Endodermal cell (in vitro differentiated cells): ENCODE results near the gene SYMPK. TPM values are rescaled to one million over a fixed set of nuclear protein-coding genes. Genes with fewer than 3 reads are reported as not detected.

Source experiments
- DNase-seq: peaks from one replicate; pipeline ENCODE4 v3.0.0-alpha.2; 2017
- H3K27ac ChIP-seq: 2 replicates; pipeline ENCODE4 v1.5.1; 2013; ENCODE audit warnings: mild to moderate bottlenecking, low read depth, low read length, moderate library complexity
- H3K27me3 ChIP-seq: 2 replicates; pipeline ENCODE4 v1.6.1; 2013; ENCODE audit warnings: mild to moderate bottlenecking, low read length, moderate library complexity; ENCODE audit not compliant: insufficient read depth, control insufficient read depth, poor library complexity, severe bottlenecking
- H3K36me3 ChIP-seq: 2 replicates; pipeline ENCODE4 v1.7.0; 2013; ENCODE audit warnings: mild to moderate bottlenecking, low read length, moderate library complexity; ENCODE audit not compliant: control insufficient read depth, insufficient read depth
- H3K4me1 ChIP-seq: one replicate; pipeline ENCODE4 v1.7.0; 2013; ENCODE audit warnings: low read length; ENCODE audit not compliant: control insufficient read depth, insufficient read depth
- H3K4me3 ChIP-seq: 2 replicates; pipeline ENCODE4 v1.5.1; 2013; ENCODE audit warnings: mild to moderate bottlenecking, low read length, moderate library complexity
- H3K9ac ChIP-seq: 2 replicates; pipeline ENCODE4 v1.6.1; 2013; ENCODE audit warnings: mild to moderate bottlenecking, low read length, moderate library complexity; ENCODE audit not compliant: poor library complexity, severe bottlenecking; ENCODE audit errors: extremely low read depth
- H3K9me3 ChIP-seq: 2 replicates; pipeline ENCODE4 v1.6.1; 2013; ENCODE audit warnings: mild to moderate bottlenecking, low read length, moderate library complexity; ENCODE audit not compliant: control insufficient read depth
- H3K27ac Mint-ChIP-seq: 2 replicates; pipeline ENCODE4 v1.8.0; 2020; ENCODE audit warnings: mixed read lengths
- H3K27me3 Mint-ChIP-seq: 2 replicates; pipeline ENCODE4 v1.8.0; 2021; ENCODE audit warnings: mild to moderate bottlenecking, mixed read lengths; ENCODE audit not compliant: insufficient read depth
- H3K36me3 Mint-ChIP-seq: 2 replicates; pipeline ENCODE4 v1.8.0; 2020; ENCODE audit warnings: low read depth, mixed read lengths
- H3K4me1 Mint-ChIP-seq: 2 replicates; pipeline ENCODE4 v1.8.0; 2020; ENCODE audit warnings: mixed read lengths
- H3K4me3 Mint-ChIP-seq: 2 replicates; pipeline ENCODE4 v1.8.0; 2020; ENCODE audit warnings: mild to moderate bottlenecking, moderate library complexity, mixed read lengths
- H3K9me3 Mint-ChIP-seq: 2 replicates; pipeline ENCODE4 v1.8.0; 2020; ENCODE audit warnings: mild to moderate bottlenecking, mixed read lengths
- WGBS, 2 experiments: methylation state at CpG; one replicate each; pipeline versions ENCODE4 v1.1.5 to v1.1.7; 2013; ENCODE audit warnings: missing lambda C conversion rate in 2 of 2, mixed read lengths in 1 of 2; ENCODE audit not compliant: insufficient coverage in 1 of 2, insufficient read length in 1 of 2; 5-methylcytosine and 5-hydroxymethylcytosine counted together
- total RNA-seq, 2 donors: library from RNA; stranded (reverse); fragmentation: NEBNext Ultra II Directional in 1 of 2; extraction: Animal tissue kit (Norgen Biotek cat#: 25700) in 1 of 2; gene quantifications; 2 replicates in 1 of 2; 3 replicates in 1 of 2; pipeline ENCODE4 v1.2.1, GENCODE V29; 2021
- TF ChIP-seq, protein P1 (sequence below): fragments of 200-600 bp; sonication (generic); conservative IDR thresholded peaks from 2 replicates; pipeline ENCODE4 v1.5.0; 2021; ENCODE audit warnings: antibody characterized with exemption, mild to moderate bottlenecking

Gene SYMPK
- total RNA-seq, 2 donors from 2014 or later: 104 to 119 TPM

DNA sequence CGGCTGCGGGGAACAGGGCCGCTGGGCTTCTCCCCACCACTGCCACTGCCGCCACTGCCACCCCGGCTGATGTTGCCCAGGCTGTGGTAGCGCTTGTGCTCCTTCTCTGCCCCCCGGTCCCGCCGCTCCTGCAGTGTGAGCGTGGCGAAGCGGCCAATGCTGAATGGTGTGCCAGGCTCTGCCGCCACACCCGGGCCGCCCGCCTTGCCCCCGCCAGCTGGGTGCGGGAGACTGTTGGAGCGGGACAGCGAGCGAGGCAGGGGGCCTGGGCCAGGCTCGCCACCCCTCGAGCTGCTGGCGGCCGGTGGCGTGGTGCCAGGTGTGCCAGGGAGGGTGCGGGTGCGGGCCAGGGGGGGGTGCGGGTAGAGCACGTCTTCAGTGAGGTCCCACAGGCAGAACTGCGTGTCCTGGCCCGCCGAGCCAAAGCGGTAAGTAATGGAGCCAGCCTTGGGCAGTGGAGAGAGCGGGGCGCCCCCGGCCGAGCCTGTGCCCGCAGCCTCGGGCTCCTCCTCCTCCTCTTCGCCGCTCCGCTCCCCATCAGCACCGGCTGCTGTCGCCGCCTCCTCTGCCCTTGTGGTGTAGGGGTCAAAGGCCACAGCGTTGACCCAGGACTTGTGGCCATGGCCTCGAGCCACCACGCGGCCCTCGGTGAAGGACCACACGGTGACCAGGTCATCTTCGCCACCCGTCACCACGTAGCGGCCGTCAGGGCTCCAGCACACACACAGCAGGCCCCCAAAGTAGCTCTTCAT is 77.0 kb downstream of the SYMPK start:
- Histone ChIP-seq H3K9me3 (no peaks in the 10 kb centered on the region), H3K27ac (no peak overlapping the region), H3K27me3 (no peaks in the 10 kb centered on the region), H3K4me1 (no peaks in the 10 kb centered on the region), H3K9ac (no peak overlapping the region), H3K4me3 (no peak overlapping the region), H3K36me3 (peaks cover 30% of the 10 kb centered on the region)
- WGBS, 2 experiments: 93 to 94% methylated on average over 36 to 57 of the region's 57 CpGs
- TF ChIP-seq, protein P1, sequence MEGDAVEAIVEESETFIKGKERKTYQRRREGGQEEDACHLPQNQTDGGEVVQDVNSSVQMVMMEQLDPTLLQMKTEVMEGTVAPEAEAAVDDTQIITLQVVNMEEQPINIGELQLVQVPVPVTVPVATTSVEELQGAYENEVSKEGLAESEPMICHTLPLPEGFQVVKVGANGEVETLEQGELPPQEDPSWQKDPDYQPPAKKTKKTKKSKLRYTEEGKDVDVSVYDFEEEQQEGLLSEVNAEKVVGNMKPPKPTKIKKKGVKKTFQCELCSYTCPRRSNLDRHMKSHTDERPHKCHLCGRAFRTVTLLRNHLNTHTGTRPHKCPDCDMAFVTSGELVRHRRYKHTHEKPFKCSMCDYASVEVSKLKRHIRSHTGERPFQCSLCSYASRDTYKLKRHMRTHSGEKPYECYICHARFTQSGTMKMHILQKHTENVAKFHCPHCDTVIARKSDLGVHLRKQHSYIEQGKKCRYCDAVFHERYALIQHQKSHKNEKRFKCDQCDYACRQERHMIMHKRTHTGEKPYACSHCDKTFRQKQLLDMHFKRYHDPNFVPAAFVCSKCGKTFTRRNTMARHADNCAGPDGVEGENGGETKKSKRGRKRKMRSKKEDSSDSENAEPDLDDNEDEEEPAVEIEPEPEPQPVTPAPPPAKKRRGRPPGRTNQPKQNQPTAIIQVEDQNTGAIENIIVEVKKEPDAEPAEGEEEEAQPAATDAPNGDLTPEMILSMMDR: no peak
- H3K9me3 Mint-ChIP-seq: no peaks in the 10 kb centered on the region
- peaks cover 2% of the 10 kb centered on the region for H3K27me3 Mint-ChIP-seq
- no peak overlapping the region for H3K27ac Mint-ChIP-seq
- H3K36me3 Mint-ChIP-seq: peaks cover 42% of the 10 kb centered on the region
- no peak for DNase-seq
- H3K4me1 Mint-ChIP-seq: peaks cover 4% of the 10 kb centered on the region
- H3K4me3 Mint-ChIP-seq: no peak overlapping the region

DNA sequence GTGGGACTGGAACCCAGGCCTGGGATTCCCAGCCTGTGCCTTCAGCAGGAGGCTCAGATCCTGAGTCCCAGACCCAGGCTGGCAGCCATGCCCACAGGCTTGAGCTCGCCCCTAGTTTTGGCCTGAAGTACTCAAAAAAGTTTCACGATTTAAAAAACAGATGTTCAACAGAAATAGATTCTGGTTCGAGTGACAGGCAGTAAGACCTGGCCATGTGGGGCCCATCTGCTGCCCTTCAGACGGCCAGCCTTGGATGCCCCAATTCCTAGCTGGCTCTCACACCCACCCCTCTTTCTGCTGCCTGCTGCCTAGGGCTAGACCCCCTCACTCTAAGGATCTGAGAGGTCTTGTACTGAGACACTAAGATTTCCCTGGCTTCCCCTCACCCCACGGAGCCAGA is 77.8 kb downstream of the SYMPK start:
- Mint-ChIP-seq H3K36me3 (peaks cover 37% of the 10 kb centered on the region), H3K4me1 (peaks cover 4% of the 10 kb centered on the region), H3K27ac (no peak overlapping the region), H3K4me3 (no peak overlapping the region), H3K27me3 (peaks cover 4% of the 10 kb centered on the region), H3K9me3 (no peaks in the 10 kb centered on the region)
- Histone ChIP-seq H3K9ac (no peak overlapping the region), H3K27ac (no peak overlapping the region), H3K36me3 (peaks cover 23% of the 10 kb centered on the region), H3K27me3 (no peaks in the 10 kb centered on the region), H3K9me3 (no peaks in the 10 kb centered on the region), H3K4me1 (peaks cover 7% of the 10 kb centered on the region), H3K4me3 (no peak overlapping the region)
- DNase-seq: no peak
- TF ChIP-seq, protein P1: no peak
- WGBS, 2 experiments: 88 to 96% methylated on average over 4 to 5 of the region's 5 CpGs

DNA sequence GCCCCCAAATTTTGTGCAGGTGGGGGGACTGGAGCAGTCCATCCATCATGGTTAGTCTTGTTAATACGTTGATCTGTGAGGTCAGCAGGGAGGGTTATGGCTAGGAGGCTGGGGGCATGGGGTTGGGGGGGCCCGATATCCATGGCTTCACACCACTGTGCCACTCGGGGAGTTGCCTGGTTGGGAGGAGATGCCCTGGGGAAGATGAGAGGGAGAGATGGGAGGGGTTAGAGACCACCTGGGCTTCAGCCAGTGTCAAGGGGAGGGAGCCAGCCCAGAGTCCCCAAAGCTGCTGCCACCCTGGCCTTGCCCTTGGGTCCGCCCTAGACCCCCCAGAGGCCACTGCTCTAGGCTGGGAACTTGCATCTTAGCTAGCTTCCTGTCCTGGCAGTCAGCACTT is 78.9 kb downstream of the SYMPK start:
- peaks cover 17% of the 10 kb centered on the region for H3K36me3 ChIP-seq
- TF ChIP-seq, protein P1: no peak
- H3K4me1 Mint-ChIP-seq: peaks cover 7% of the 10 kb centered on the region
- H3K4me3 ChIP-seq: no peak overlapping the region
- H3K9me3 ChIP-seq: no peaks in the 10 kb centered on the region
- H3K27ac Mint-ChIP-seq: no peak overlapping the region
- peaks cover 11% of the 10 kb centered on the region for H3K4me1 ChIP-seq
- H3K9me3 Mint-ChIP-seq: no peaks in the 10 kb centered on the region
- peaks cover 33% of the 10 kb centered on the region for H3K36me3 Mint-ChIP-seq
- H3K9ac ChIP-seq: no peak overlapping the region
- no peaks in the 10 kb centered on the region for H3K27me3 ChIP-seq
- H3K27me3 Mint-ChIP-seq: peaks cover 4% of the 10 kb centered on the region
- 93 to 100% methylated on average over 2 to 4 of the region's 4 CpGs for WGBS, 2 experiments
- DNase-seq: peak; percentile 45
- no peak overlapping the region for H3K4me3 Mint-ChIP-seq
- no peak overlapping the region for H3K27ac ChIP-seq
